Measurements from ENCODE around the gene CEACAM16. TPM values are rescaled to one million over a fixed set of nuclear protein-coding genes. Genes with fewer than 3 reads are reported as not detected.

The CEACAM16 gene
- total RNA-seq, 6 experiments from 2014 or later: not detected

GRCh38 chr19:44673510-44673909, 25.4 kb upstream of the CEACAM16 start:
- Histone ChIP-seq H3K9me3 (no peaks in the 10 kb centered on the region), H3K36me3 (no peaks in the 10 kb centered on the region), H3K27ac (no peak overlapping the region), H3K27me3 (no peaks in the 10 kb centered on the region), H3K4me3 (no peak overlapping the region), H3K4me1 (no peaks in the 10 kb centered on the region)
- TF ChIP-seq CTCF (IDR thresholded peaks at IDR 0.05): no peak
- no peak for TF ChIP-seq POLR2A (IDR thresholded peaks at IDR 0.05)
- DNase-seq (no peak), ATAC-seq (no peak)
- WGBS (ENCODE audit: insufficient coverage, low coverage, low lambda C conversion rate, missing lambda C conversion rate): 100% methylated on average over 3 of the region's 4 CpGs
- intact Hi-C loops (cut with DNase I): no loop called here

- WGBS (ENCODE audit: insufficient coverage, low coverage, low lambda C conversion rate, missing lambda C conversion rate): 88% methylated on average over 5 of the region's 6 CpGs
- Histone ChIP-seq H3K9me3 (no peaks in the 10 kb centered on the region), H3K27ac (no peak overlapping the region), H3K27me3 (no peaks in the 10 kb centered on the region), H3K4me1 (no peaks in the 10 kb centered on the region), H3K4me3 (no peak overlapping the region), H3K36me3 (no peaks in the 10 kb centered on the region)
- DNase-seq: no peak
- ATAC-seq: no peak
- TF ChIP-seq POLR2A (IDR thresholded peaks at IDR 0.05) (no peak), CTCF (IDR thresholded peaks at IDR 0.05) (no peak)
- intact Hi-C loops (cut with DNase I): no loop called here
Measured at GRCh38 chr19:44675521-44675920, 23.4 kb upstream of the CEACAM16 start.

- Histone ChIP-seq H3K4me3 (no peak overlapping the region), H3K9me3 (no peaks in the 10 kb centered on the region), H3K4me1 (no peaks in the 10 kb centered on the region), H3K27me3 (no peaks in the 10 kb centered on the region), H3K27ac (no peak overlapping the region), H3K36me3 (no peaks in the 10 kb centered on the region)
- DNase-seq (no peak), ATAC-seq (peak in 1 of 4 donors; percentile 25)
- intact Hi-C loops (cut with DNase I): no loop called here
- 66% methylated on average over 4 of the region's 8 CpGs for WGBS (ENCODE audit: insufficient coverage, low coverage, low lambda C conversion rate, missing lambda C conversion rate)
- TF ChIP-seq POLR2A (IDR thresholded peaks at IDR 0.05) (no peak), CTCF (IDR thresholded peaks at IDR 0.05) (no peak)
Measured at GRCh38 chr19:44677019-44677811, 21.7 kb upstream of the CEACAM16 start.

- DNase-seq (no peak), ATAC-seq (no peak)
- Histone ChIP-seq H3K27me3 (no peaks in the 10 kb centered on the region), H3K4me3 (no peak overlapping the region), H3K4me1 (no peaks in the 10 kb centered on the region), H3K9me3 (no peaks in the 10 kb centered on the region), H3K27ac (no peak overlapping the region), H3K36me3 (no peaks in the 10 kb centered on the region)
- intact Hi-C loops (cut with DNase I): loop anchor here in 1 of 2 donors (10.0 kb wide), 1 partner anchor 74 kb away; no protein-coding TSS in a partner anchor
- no peak for TF ChIP-seq CTCF (IDR thresholded peaks at IDR 0.05)
- TF ChIP-seq POLR2A (IDR thresholded peaks at IDR 0.05): no peak
Measured at GRCh38 chr19:44680536-44680935, 18.4 kb upstream of the CEACAM16 start.
